Stomach (tissue), 4 donors: Measurements from ENCODE around the gene SHANK3.

Source experiments
- CTCF ChIP-seq, 7 experiments: fragments of 450-650 bp in 4 of 7; fragments of 200-600 bp in 3 of 7; sonication (generic) in 3 of 7; IDR thresholded peaks; one replicate each; pipeline ENCODE4 v1.5.1; 2016 to 2019; ENCODE audit warnings: antibody characterized with exemption in 7 of 7, control low read depth in 2 of 7, mild to moderate bottlenecking in 1 of 7
- POLR2AphosphoS5 ChIP-seq, 3 donors: sonication (generic); formaldehyde crosslinking; IDR thresholded peaks; one replicate each; pipeline ENCODE4 v1.6.1; 2016; ENCODE audit warnings: antibody characterized with exemption in 3 of 3

- TF ChIP-seq POLR2AphosphoS5 (IDR thresholded peaks at IDR 0.05): no peak
- no peak for TF ChIP-seq CTCF (IDR thresholded peaks at IDR 0.05)
Measured at GRCh38 chr22:50706481-50707125, 34.0 kb downstream of the SHANK3 start.
